SKM-1 treated with dmso at 0.1 percent for 144 hours (cell line): ENCODE measurements around the gene PGBD5.
"Not testable (repeated sequence)": the region's sequence is repeated elsewhere in the genome, so short reads cannot be mapped to it uniquely, and the experiment has no call there.

Experiments used
- DNase-seq: peaks from one replicate; lab custom pipeline; 2025; ENCODE audit not compliant: unreplicated experiment; lab: John Stamatoyannopoulos, UW

PGBD5 gene, protein sequence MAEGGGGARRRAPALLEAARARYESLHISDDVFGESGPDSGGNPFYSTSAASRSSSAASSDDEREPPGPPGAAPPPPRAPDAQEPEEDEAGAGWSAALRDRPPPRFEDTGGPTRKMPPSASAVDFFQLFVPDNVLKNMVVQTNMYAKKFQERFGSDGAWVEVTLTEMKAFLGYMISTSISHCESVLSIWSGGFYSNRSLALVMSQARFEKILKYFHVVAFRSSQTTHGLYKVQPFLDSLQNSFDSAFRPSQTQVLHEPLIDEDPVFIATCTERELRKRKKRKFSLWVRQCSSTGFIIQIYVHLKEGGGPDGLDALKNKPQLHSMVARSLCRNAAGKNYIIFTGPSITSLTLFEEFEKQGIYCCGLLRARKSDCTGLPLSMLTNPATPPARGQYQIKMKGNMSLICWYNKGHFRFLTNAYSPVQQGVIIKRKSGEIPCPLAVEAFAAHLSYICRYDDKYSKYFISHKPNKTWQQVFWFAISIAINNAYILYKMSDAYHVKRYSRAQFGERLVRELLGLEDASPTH

DNA sequence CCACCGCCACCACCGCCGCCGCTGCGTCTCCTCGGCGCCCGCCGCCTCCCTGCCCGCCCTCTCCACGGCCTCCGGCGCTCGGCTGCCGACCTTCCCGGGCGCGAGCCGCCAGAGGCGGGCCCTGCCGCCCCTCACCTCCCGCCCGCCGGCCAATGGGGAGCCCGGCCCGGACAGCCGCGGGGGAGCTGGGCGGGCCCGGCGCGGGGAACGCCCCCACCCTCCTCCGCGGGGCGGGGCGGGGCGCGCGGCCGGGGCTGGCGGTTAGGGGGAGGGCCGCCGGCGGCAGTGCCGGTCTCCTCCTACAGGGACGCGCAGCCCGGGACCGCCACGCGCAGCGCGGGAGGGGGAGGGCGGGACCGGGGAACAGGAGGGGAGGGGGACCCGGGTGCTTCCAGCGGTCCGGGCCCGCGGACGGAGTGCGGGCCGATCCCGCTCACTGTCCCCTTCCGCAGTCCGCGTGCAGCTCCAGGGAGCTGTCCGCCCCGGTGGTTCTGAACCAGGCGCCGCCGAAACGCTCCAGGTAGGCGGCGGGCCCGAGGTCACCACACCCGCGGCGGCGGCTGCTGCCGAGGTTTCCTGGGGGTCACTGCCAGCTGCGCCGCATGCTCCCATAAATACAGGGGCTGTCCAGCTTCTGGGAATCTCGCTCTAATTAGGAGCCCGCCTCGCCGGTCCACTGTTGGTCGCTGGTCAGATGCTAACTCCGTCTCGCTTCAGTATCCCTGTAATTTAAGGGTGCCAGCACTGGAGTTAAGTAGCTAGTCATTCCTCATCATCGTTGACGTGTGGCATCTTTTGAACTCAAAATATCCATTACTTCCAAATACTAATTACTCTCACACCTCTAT lies at the start of gene PGBD5:
TSS of gene PGBD5 (minus strand) at position 87 of the 848 bp plus-strand sequence. CDS start 404 bp downstream, outside the sequence.
- DNase-seq = peak; percentile 80

DNA sequence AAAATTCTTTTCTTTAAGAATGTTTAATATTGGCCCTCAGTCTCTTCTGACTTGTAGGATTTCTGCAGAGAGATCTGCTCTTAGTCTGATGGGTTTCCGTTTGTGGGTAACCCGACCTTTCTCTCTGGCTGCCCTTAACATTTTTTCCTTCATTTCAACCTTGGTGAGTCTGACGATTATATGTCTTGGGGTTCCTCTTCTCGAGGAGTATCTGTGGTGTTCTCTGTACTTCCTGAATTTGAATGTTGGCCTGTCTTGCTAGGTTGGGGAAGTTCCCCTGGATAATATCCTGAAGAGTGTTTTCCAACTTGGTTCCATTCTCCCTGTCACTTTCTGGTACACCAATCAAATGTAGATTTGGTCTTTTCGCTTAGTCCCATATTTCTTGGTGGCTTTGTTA lies 48.8 kb upstream of the PGBD5 start:
- DNase-seq = peak; percentile 70

DNA sequence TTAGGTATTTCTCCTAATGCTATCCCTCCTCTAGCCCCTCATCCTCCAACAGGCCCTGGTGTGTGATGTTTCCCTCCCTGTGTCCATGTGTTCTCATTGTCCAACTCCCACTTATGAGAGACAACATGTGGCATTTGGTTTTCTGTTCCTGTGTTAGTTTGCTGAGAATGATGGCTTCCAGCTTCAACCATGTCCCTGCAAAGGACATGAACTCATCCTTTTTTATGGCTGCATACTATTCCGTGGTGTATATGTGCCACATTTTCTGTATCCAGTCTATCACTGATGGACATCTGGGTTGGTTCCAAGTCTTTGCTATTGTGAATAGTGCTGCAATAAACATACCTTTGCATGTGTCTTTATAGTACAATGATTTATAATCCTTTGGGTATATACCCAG lies 44.6 kb upstream of the PGBD5 start:
- not testable (repeated sequence) for DNase-seq

DNA sequence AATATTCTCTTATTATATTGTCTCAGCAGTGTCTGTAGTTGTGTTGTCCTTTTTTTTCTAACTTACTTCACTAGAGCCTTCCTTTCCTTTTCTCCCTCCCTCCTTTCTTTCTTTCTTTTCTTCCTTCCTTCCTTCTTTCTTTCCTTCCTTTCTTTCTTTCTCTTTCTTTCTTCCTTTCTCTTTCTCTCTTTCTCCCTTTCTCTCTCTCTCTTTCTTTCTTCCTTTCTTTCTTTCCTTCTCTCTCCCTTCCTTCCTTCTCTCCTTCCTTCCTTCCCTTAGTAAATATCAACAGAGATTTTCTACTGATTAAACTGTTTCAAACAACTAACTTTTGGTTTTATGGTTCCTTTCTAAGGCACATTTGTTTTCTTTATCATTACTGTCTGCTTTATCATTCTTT lies 43.1 kb upstream of the PGBD5 start:
- no peak for DNase-seq

DNA sequence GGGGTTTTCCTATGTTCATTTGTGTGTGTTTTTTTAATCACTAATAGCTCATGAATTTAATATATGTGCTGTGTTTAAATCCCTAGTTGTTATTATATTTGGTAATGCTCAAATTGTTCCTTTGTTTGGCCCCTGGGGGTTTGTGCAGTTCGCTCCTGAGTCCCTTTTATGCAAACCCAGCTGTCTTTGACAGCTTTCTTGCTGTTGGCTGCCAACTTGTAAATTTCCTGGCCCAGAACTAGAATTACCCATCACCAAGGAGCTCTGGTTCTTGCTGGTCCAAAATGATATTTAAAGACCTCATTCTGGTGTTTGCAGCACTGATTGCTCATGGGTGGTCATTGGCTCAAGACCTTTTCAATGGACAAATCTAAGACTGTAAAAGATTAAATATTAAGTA lies 39.6 kb upstream of the PGBD5 start:
- no peak for DNase-seq

DNA sequence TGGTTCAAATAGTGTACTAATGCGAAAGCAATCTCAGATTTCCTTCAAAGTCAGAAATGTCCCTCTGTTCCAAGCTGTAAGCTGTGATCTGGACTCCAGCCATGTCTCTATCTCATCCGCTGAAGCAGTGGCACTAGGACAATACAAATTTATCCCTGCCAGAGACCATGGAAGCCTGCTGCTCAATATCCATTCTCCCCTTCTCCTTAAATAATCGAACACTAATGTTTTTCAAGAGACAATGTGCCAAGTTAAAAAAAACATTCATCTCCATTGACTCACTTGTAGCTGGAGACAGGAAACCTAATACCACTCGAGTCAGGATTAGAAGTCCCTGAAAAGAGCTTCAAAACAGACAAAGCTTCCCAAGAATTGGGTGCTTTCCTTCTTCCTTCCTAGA lies 38.5 kb upstream of the PGBD5 start:
- no peak for DNase-seq

DNA sequence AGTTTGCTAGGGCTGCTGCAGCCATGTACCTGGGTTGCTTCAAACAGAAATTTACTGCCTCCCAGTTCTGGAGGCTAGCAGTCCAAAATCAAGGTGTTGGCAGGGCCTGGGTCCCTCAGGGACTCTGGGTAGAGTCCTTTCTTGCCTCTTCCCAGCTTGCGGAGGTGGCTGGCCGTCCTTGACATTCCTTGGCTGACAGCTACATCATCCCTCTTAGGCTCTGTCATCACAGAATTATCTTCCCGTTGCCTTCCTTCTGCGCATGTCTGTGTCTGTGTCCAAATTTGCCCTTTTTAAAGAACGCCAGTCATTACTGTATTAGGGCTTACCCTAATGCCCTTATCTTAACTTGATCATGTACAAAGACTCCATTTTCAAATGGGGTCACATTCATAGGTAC lies 37.6 kb upstream of the PGBD5 start:
- DNase-seq = no peak

DNA sequence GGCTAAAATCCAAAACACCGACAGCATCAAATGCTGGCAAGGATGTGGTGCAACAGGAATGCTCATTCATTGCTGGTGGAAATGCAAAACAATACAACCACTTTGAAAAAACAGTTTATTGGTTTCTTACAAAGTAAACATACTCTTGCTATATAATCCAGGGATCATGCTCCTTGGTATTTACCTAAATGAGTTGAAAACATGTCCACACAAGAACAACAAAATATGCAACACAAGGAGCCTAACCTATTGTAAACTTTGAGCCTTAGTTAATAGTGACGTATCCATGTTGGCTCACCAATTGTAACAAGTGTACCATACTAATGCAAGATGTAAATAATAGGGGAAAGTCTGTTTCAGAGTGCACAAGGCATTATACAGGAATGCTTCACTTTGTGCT lies 37.2 kb upstream of the PGBD5 start:
- DNase-seq = no peak

DNA sequence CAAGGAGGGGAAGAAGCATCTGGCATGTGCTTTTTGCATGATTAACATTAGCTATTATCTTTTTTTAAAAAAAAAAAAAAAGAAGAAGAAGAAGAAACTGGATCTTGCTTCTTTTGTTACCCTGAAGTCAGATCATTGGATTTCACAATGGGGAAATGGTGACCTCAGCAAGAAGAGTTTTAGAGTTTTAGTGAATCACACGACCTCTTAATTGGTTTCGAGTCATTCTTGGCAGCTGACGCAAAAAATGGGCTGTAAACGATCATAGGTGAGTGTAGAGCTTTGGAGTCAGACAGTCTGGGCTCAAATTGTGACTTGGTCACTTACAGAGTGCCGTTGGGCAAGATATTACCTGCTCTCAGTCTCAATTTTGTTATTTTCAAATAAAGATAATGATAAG lies 33.3 kb upstream of the PGBD5 start:
- DNase-seq = peak; percentile 67

DNA sequence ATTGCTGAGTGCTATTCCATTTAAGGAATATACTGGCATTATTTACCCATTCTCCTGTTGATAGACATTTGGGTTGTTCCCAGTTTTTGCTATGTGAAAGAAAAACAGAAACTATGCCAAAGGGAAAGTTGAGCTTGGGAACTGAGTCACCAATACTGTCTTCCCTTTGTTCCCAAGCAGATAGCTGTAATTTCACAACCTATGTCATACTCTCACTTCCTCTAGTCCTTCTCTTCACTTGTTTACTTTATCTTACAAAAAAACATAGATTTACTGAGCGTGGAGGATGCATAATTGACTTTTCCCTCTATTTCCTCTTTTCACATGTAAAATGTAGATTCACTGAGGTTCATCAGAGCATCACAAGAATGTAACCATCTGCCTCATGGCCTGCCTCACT lies 32.4 kb upstream of the PGBD5 start:
- DNase-seq = peak; percentile 54

DNA sequence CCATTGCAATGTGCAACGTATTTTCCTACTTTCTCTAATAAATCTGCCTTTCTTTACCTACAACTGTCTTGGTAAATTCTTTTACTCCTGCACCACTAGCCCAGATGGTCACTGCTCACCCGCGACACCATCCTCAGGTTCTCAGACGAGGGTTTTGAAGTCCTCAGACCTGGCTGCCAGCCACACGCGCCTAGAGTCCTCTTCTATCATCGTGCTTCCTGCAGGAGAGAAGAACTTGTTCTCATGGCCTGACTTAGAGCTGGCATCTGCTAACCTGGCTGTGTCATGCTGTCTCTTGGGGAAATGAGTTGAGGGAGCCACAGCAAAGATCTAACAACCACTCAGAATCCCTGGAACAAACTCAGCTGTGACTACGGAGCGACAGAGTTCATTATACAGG lies 30.3 kb upstream of the PGBD5 start:
- DNase-seq = no peak

DNA sequence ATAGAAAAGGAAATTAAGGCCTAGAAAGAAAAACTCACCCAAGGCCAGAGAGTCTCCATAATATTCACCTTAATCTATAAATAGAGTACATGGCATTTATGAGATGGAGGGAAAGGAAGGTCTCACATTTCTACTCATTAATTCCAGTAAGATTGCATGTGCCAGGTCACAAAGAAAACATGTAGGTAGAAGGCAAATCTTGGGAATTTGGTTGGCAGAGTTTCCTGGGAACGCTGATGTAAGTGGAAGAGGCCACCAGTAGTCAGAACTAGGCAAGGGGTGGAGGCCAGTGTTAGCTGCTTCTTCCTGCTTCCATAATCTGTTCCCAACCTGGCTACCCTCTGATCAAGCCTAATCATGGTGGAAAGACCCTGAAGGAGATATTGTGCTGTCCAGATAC lies 29.2 kb upstream of the PGBD5 start:
- DNase-seq = no peak

DNA sequence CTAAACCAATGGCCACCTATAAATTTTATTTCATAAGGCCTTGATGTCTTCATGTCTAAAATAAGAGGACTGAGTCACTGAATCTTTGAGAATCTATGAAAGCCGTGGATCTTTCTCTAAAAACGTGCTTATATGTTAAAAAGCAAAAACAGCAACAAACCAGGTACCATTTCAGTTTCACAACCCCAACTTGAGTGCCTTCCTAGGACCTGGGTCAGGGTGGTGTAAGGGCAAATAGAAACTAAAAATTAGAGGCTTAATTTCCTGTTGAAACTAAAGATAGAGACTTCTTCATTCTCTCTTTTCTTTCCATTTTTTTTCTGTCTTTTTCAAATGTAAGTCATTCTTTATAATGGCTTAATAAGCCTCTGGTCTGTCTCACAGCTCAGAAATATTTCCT lies 27.2 kb upstream of the PGBD5 start:
- DNase-seq = no peak

DNA sequence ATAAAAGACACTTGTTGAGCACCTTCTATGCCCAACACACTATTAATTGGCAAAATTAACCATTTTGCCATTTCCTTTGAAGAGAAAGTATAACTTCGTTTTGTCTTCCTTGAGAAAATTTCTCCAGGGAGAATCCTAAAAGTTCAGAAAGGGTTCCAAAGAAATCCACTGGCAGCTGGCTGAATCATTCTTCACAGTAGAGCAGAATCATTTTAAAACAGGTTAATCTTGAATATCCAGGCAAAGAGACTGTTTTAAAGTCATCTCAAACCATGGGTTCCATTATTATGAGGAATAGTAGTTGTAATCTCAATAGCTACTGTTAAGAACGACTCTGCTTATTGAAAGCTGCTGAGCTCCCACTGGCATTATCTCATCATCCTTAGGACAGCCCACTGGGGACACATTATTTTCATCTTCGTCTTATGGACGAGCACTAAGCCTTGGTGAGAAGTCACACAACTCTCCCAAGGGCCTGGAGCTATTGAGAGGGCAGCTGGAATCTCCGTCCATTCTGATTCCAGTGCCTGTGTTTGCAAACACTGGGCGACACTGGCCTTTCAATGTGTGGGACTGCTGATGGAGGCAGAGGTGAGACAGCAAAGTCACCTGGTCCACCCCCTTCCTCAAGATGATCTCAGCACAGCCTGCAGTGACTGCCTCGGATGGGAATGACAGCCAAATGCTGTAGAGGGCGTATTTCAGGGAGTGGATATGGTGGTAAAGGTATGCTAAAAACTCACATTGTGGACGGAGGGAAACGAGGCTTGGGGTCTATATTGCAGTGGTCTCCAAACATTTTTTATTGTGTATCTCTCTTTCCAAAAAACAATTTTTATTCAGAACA lies 15.3 kb upstream of the PGBD5 start:
- DNase-seq = no peak

DNA sequence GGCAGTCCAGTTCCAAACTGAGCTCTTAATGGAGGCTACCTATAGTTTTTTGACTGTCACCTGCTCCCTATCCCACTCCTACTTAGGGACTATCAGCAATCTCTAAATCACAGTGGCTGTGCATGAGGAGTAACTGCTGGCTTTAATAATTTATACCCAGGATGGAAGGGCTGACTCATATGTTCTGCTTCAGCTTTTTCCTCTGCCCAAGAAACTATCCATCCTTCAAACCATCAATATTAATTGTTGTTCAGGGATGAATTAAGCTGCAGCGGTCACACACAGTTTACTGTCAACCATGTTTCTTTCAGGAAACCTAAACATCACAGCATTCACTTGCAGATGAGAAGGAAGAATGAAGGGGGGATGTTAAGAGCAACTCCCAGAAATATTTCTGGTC lies 9.0 kb upstream of the PGBD5 start:
- DNase-seq = no peak

DNA sequence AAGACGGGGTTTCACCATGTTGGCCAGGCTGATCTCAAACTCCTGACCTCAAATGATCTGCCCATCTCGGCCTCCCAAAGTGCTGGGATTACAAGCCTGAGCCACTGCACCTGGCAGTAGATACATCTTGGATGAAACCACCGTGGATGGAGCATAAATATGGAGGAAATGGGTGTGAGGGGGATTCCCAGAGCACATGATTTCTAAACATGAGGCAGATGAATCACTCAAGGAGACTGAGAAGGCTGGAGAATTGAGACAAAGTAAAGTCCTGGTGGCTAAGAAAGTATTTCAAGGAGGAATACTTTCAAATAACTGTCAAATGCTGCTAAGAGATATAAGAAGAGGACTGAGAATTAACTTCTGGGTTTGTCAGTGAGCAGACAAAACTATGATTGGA lies 5.4 kb upstream of the PGBD5 start:
- DNase-seq = no peak

DNA sequence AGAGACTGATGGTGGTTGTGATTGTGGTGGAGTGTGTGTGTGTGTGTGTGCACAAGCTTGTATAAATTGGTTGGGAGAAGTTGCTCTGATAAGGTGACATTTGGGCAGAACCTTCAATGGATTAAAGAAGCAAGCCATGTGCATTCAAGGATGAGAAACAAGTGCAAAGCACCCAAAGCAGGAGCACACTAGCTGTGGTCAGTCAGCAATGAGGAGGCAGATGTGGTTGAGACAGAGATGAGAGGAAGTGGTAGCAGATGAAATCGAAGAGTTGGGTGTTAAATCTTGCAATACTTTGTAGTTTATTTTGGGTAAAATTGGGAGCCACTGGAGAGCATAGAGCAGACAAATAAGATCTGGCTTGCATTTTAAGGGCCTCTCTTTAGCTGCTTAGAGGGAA lies 4.4 kb upstream of the PGBD5 start:
- peak; percentile 91 for DNase-seq

DNA sequence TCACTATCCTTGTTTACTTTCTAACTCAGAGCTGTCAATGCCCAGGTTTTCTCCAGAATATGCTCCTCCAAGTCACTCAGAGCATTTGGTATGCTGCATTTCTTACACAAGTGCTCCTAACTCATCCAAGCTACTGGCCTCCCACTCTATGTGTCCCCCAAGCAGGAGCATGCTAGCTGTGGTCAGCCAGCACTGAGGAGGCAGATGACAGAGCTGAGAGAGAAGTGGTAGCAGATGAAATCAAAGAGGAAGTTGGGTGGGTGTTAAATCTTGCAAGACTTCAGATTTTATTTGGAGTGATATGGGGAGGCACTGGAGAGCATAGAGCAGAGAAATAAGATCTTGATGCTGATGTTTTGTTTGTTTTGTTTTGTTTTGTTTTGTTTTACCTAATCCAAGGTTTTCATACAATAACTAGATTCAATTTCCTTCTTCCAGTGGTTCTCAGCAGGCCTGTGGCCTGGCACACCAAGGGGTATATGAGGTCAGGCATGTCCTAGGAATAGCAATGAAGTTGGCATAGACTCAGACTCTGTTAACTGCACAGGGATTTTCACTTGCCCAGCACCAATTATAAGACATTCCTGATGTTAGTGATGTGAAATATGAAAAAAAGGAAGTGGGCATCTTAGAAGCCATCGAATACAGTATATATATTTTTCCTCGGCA lies 3.1 kb upstream of the PGBD5 start:
- DNase-seq = peak; percentile 73

DNA sequence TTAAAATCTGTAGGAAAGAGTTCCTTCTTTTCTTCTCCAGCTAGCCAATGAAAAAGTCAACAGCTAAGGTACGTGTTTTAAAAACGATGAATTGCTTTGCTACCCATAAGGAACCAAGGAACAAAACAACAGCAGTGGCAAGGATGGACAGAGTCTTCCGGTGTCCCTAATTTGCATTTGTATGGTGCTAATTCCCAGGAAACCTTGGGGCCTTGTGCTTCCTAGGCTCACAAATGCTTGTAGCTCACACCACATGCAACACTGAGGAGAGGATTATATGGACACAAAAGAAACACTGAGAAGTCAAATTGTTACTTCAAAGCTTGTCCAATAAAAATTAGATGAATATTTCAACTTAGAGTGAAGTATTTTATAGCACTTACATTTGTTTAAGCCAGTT lies 1.8 kb upstream of the PGBD5 start:
- no peak for DNase-seq

DNA sequence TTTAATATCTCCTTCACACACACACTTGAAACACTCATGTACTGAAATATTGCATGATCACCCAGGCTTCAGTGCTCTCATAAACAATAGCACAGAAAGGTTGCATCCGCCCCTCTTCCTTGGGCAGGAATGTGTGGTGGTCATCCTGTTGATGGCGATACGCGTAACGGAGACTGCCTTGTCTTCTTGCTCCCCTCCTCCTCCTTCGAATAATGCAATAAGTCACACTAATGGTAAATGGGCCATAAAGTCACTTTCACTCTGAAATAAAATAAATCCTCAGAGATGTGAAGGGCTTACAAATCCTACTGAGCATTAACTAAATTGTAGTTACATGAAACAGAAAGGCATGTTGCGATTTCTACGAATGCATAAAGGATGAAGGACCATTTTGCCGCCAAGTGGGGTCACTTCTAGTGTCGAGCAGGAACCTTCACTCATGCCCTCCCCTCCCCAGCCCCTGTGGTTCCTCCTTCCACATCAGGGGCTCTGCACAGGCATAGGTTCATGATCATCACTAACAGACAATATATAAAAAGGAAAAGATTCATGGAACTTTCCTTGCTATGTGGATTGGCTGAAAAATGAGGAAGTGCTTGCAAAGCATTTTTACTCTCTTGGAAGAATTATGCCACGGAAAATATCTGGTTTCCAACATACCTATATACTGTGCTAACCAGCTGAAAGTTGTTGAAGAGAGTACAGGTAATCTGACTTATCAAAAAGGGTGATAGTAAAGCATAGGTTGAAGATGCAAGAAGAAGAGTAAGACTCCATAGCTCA lies 1.2 kb upstream of the PGBD5 start:
- no peak for DNase-seq
